GM23248 (cell line): ENCODE data around the gene WNT9A.

Experiments
- EZH2 ChIP-seq: fragments of 200-600 bp; sonication (generic); IDR thresholded peaks from 2 replicates; pipeline ENCODE4 v1.6.1; 2018; ENCODE audit warnings: antibody characterized with exemption, mild to moderate bottlenecking; ENCODE audit not compliant: insufficient read depth, poor library complexity, severe bottlenecking
- EZH2phosphoT487 ChIP-seq: fragments of 200-600 bp; sonication (generic); IDR thresholded peaks from 2 replicates; pipeline ENCODE4 v1.6.1; 2018; ENCODE audit warnings: antibody characterized with exemption, moderate library complexity, mild to moderate bottlenecking, low read depth; ENCODE audit not compliant: insufficient read depth

- TF ChIP-seq EZH2, result no peak
- TF ChIP-seq EZH2phosphoT487, result no peak
These were observed 22.7 kb downstream of the WNT9A start for GRCh38 chr1:227924833-227925574.
